ENCODE measurements around the gene CMTM7. TPM values are rescaled to one million over a fixed set of nuclear protein-coding genes. Genes with fewer than 3 reads are reported as not detected.
A peak's percentile ranks its signal among the peaks of the same experiment; 100 is the strongest.
"Not testable (repeated sequence)": the region's sequence is repeated elsewhere in the genome, so short reads cannot be mapped to it uniquely, and the experiment has no call there.

The CMTM7 gene
- total RNA-seq, 2 experiments from 2014 or later, result 45.9 to 62.6 TPM

DNA sequence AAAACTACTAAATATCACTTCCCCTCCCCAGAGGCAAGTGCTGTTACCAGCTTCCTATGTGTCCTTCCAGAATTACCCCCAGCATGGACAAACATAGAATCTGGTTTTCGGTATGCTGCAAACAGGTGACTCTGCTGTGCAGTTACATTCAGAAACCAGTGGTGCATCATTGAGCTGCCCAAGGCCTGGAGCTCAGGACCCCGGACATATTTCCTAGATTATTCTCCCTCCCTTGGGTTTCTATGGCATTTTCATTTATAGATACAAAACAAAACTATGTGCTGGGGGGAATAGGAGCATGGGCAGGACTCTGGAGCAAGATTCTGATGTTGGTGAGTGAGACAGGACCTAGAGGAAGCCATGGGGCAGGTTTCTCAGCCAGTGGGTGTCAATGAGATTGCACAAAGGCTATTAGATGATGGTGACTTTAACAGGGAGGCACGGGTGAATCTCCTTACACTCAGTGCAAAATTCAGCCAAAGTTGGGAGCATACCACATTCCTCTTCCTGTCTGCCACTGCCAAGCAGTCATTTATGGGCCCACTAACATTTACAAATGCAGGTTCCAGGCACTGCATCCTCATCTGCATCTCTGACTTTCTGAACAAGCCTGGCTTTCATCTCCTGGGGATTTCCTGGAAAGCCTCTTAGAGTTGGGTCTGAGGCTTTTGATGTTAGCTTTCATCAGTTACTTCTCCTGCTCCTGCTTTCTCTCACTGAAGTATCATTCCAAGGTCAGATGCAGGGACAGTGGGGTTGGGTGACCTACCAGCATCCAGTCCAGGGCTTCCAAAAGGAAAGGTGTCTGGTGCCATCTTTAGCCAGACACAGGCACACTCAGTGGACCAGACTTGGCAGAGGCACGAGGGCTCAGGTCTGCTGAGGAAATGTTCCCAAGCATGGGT lies 44.5 kb downstream of the CMTM7 start:
- POLR2A ChIA-PET, result no interaction called here
- Mint-ChIP-seq H3K4me1 (peaks cover 88% of the 10 kb centered on the region), H3K27me3 (no peaks in the 10 kb centered on the region), H3K27ac (peak overlapping the region; percentile 78), H3K9me3 (no peaks in the 10 kb centered on the region), H3K4me3 (peak overlapping the region; percentile 20), H3K36me3 (ENCODE audit: low read depth) (peaks cover 21% of the 10 kb centered on the region)
- no peak for DNase-seq
- CTCF ChIA-PET, result interaction anchor here (0.6 to 4.2 kb wide), 6 partner anchors 8 to 521 kb away, joined by 3 to 25 read pairs (median 4); no protein-coding TSS in a partner anchor

DNA sequence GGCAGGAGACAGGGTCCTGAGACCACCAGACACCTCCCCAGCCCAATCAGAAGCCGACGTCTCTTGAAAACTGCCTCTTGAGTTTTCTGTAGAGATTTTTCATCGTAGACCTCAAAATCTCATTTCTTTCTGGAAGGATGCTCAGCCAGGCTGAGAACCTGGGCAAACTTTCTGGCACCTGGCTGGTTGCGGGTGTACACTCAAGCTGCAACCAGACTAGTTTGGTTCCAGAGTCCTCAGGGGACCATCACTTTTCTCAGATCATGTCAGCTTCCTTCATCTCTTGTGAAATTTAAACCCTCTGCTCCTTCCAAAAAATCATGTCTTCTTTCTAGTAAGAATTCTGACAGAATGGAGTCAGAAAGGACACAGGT lies 45.1 kb downstream of the CMTM7 start:
- H3K27me3 Mint-ChIP-seq, result no peaks in the 10 kb centered on the region
- peak overlapping the region; percentile 78 for H3K27ac Mint-ChIP-seq
- POLR2A ChIA-PET, result no interaction called here
- H3K9me3 Mint-ChIP-seq, result no peaks in the 10 kb centered on the region
- H3K4me3 Mint-ChIP-seq, result no peak overlapping the region
- H3K4me1 Mint-ChIP-seq, result peaks cover 86% of the 10 kb centered on the region
- CTCF ChIA-PET, result interaction anchor here (0.6 to 4.2 kb wide), 5 partner anchors 9 to 521 kb away, joined by 3 to 25 read pairs (median 4); no protein-coding TSS in a partner anchor
- no peak for DNase-seq
- H3K36me3 Mint-ChIP-seq (ENCODE audit: low read depth), result peaks cover 19% of the 10 kb centered on the region

DNA sequence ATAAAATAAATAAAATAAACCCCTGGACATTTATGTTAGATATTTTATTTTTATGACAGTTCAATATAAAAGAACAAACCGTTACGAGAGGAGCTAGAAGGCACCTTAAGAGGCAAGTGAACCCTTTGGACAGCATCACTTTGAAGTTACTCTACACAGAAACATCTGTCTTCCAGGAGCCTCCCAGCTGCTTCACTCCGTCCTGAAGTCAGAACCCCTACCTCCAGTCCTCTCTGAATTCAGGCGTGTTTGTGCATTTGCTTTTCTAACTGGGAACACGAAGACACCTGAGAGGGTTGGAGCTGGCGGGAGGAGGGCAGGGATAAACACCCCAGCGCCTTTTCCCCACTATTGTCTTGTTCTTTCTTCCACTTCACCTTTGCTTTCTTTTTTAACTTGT lies 46.2 kb downstream of the CMTM7 start:
- Mint-ChIP-seq H3K27ac (peak overlapping the region; percentile 68), H3K4me3 (no peak overlapping the region), H3K4me1 (peaks cover 82% of the 10 kb centered on the region), H3K27me3 (no peaks in the 10 kb centered on the region), H3K9me3 (no peaks in the 10 kb centered on the region), H3K36me3 (ENCODE audit: low read depth) (peaks cover 21% of the 10 kb centered on the region)
- no peak for DNase-seq
- CTCF ChIA-PET, result interaction anchor here (0.9 to 4.4 kb wide), 5 partner anchors 9 to 34 kb away, joined by 3 to 25 read pairs (median 9); no protein-coding TSS in a partner anchor
- POLR2A ChIA-PET, result interaction anchor here (0.6 kb wide), 1 partner anchor 23 kb away, joined by 3 read pairs; no protein-coding TSS in a partner anchor

DNA sequence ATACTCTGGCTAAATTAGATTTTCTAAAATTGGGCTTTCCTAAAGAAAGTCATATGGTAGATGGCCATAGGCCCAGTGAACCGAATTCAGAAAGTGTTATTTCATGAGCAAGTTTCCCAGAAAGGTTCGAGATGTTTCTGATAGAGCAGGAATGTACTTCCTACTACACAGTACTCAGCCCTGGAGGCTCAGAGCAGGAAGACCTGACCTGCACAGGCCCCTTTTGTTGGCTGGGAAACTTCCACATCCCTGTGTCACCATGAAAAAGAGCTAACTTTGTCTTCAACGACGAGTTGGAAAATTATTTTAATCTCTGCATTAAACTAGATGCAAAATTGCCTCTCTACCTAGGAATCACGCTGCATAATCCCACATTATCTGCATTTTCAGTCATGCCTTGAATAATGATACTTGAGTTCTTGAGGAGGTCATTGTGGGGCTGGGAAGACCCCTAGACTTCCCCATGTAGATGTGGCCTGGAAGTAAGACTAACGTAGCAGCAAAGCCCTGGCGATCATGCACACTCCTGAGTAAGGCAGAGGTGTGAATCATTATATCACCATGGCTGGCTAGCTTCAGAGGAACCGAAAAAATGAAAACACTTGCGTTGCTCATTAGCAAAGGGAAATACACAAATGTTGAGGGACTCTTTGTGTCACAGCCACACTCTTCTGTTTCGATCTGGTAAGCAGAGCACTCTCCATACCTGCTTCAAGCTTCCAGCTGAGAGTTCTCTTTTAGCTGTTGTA lies 47.1 kb downstream of the CMTM7 start:
- peaks cover 81% of the 10 kb centered on the region for H3K4me1 Mint-ChIP-seq
- no peak overlapping the region for H3K4me3 Mint-ChIP-seq
- DNase-seq, result no peak
- H3K36me3 Mint-ChIP-seq (ENCODE audit: low read depth), result peaks cover 25% of the 10 kb centered on the region
- ChIA-PET POLR2A (no interaction called here), CTCF (interaction anchor here (1.0 to 4.4 kb wide), 9 partner anchors 9 to 29 kb away, joined by 3 to 25 read pairs (median 4); no protein-coding TSS in a partner anchor)
- H3K27me3 Mint-ChIP-seq, result no peaks in the 10 kb centered on the region
- no peaks in the 10 kb centered on the region for H3K9me3 Mint-ChIP-seq
- peak overlapping the region; percentile 68 for H3K27ac Mint-ChIP-seq

DNA sequence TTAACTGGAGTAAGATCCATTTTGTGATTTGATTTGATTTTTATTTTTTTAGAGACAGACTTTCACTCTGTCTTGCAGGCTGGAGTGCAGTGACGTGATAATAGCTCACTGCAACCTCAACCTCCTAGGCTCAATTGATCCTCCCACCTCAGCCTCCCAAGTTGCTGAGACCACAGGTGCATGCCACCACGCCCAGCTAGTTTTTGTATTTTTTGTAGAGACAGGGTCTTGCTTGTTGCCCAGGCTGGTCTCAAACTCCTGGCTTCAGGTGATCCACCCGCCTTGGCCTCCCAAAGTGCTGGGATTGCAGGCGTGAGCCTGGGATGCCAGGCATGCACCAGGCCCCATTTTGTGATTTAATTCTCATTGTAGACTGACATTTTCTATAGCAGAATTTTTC lies 47.8 kb downstream of the CMTM7 start:
- H3K36me3 Mint-ChIP-seq (ENCODE audit: low read depth), result peaks cover 29% of the 10 kb centered on the region
- POLR2A ChIA-PET, DNase-seq, H3K9me3 Mint-ChIP-seq, H3K4me3 Mint-ChIP-seq, H3K27me3 Mint-ChIP-seq: not testable (repeated sequence)
- H3K4me1 Mint-ChIP-seq, result peaks cover 84% of the 10 kb centered on the region
- CTCF ChIA-PET, result interaction anchor here (0.6 to 4.4 kb wide), 12 partner anchors 10 to 1016 kb away, joined by 3 to 25 read pairs (median 4); no protein-coding TSS in a partner anchor
- peak overlapping the region; percentile 68 for H3K27ac Mint-ChIP-seq

DNA sequence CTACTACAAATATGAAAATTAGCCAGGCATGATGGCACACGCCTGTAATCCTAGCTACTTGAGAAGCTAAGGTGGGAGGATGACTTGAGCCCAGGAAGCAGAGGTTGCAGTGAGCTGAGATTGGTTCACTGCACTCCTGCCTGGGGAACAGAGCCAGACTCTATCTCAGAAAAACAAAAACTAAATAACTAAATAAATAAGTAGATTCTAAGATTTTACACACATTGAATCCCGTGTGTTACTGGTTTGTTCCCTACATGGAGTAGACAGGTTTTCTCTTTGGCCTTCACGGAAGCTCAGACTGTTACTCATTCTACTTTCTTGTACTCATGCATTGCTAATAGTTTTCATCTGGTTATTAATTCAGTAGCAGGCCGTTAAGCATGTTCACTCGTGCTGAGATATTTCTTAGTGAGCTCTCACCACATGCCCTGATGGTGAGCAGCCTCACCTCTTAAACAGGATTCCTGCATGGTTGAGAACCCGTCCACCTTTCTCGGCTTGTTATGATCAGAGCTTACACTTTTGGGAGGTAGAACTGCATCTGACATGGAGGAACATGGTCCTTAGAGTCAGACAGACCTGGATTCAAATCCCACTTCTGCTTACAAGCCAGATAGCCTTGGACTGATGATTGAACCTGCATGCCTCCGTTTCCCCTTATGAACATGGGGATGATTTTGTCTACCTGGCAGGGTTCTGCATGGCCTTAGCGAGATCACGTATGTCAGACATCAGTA lies 49.1 kb downstream of the CMTM7 start:
- H3K9me3 Mint-ChIP-seq, result peaks cover 2% of the 10 kb centered on the region
- ChIA-PET POLR2A (no interaction called here), CTCF (interaction anchor here (0.7 to 4.4 kb wide), 10 partner anchors 9 to 851 kb away, joined by 3 to 21 read pairs (median 3); no protein-coding TSS in a partner anchor)
- no peaks in the 10 kb centered on the region for H3K27me3 Mint-ChIP-seq
- H3K4me3 Mint-ChIP-seq, result no peak overlapping the region
- no peak for DNase-seq
- peaks cover 39% of the 10 kb centered on the region for H3K36me3 Mint-ChIP-seq (ENCODE audit: low read depth)
- H3K27ac Mint-ChIP-seq, result no peak overlapping the region
- peaks cover 70% of the 10 kb centered on the region for H3K4me1 Mint-ChIP-seq

DNA sequence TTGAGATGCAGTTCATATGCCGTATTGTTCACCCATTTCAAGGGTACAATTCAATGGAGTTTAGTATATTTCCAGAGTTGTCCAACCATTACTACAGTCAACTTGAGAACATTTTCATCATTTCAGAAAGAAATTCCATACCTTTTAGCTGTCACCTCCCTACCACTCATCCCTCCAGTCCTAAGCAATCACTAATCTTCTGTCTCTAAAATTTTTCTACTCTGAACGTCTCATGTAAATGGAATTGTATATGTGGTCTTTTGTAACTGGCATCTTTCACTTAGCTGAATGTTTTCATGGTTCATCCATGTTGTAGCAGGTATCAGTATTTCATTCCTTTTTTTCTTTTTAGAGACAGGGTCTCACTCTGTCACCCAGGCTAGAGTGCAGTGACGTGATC lies 51.1 kb downstream of the CMTM7 start:
- Mint-ChIP-seq H3K27me3 (no peaks in the 10 kb centered on the region), H3K4me1 (peaks cover 71% of the 10 kb centered on the region), H3K4me3 (no peak overlapping the region), H3K36me3 (ENCODE audit: low read depth) (peaks cover 54% of the 10 kb centered on the region), H3K27ac (no peak overlapping the region), H3K9me3 (peaks cover 12% of the 10 kb centered on the region)
- no peak for DNase-seq
- ChIA-PET POLR2A (no interaction called here), CTCF (no interaction called here)

DNA sequence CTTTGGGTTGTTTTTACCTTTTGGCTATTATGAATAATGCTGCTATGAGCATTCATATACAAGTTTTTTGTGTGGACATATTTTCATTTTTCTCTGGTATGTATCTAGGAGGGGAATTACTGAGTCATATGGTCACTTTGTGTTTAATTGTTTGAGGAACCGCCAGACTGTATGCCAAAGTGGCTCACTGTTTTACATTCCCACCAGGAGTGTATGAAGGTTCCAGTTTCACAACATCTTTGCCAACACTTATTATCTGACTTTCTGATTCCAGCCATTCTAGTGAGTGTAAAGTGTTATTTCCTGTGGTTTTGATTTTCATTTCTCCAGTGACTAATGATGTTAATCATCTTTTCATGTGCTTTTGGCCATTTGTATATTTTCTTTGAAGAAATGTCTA lies 51.8 kb downstream of the CMTM7 start:
- no peak overlapping the region for H3K4me3 Mint-ChIP-seq
- H3K4me1 Mint-ChIP-seq, result peaks cover 70% of the 10 kb centered on the region
- no peaks in the 10 kb centered on the region for H3K27me3 Mint-ChIP-seq
- no peak for DNase-seq
- ChIA-PET POLR2A (no interaction called here), CTCF (interaction anchor here (1.3 kb wide), 1 partner anchor 24 kb away, joined by 3 read pairs; no protein-coding TSS in a partner anchor)
- peaks cover 56% of the 10 kb centered on the region for H3K36me3 Mint-ChIP-seq (ENCODE audit: low read depth)
- H3K9me3 Mint-ChIP-seq, result peaks cover 12% of the 10 kb centered on the region
- no peak overlapping the region for H3K27ac Mint-ChIP-seq

DNA sequence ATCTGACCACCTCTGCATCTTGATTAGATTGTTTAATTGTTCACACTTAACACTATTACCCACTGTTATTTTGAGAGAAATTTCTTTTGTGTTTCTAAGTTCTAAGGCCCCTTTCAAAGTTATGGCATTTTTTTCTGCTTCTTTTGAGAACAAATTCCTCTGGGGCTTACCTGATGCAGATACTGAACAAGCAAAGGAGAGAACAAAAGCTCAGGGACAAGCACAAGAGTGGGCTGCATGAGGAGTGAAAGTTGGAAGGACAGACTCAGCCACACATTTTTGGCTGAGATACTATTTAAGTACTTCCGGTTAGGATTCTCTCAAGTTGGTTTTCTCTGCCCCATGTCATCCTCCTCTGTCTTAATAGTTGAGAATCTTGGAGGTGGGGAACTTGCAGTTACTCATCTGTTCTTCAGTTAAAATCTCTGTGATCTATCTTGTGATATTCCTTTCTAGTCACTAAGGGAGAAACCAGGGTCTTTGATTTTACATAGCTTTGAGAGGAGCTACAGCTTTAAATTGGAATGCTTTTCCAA lies 56.3 kb downstream of the CMTM7 start:
- H3K4me1 Mint-ChIP-seq, result peaks cover 42% of the 10 kb centered on the region
- H3K27ac Mint-ChIP-seq, result peak overlapping the region; percentile 21

DNA sequence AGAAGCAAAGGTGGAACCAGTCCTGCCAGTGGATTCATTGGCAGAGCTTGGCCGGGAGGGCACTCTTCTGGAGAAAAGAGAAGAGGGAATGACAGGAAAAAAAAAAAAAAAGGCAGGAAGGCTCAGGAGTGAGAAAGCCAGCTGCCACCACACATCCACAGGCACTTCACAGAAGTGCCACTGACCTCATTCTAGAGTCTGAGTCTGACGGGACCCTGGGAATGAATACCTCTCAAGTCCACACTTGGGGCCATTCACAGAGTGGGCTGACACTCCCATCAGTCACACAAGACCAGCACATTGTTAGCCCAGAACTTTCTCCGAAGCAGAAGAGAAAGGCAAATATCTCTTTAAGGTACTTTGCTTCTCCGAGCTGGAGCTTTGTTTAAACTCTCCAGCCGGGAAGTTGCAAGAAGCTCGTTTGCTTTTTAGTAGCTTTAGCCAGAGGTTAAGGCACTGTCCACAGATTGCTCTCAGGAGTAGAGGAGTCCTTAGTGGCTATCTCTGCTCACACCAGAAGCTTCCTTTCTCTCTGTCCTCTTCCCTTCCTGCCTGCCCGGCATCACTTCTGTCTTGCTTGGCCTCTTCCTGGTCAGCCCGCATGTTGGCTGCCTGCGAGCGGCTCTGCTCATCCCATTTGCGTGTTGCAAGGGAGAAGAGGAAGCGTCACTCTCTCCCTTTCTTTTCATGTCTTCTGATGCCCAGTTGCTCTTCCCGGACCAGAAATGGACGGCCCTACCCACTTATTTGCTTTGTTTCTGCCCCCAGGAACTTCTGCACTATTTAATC lies 57.2 kb downstream of the CMTM7 start:
- no peak for DNase-seq
- ChIA-PET CTCF (interaction anchor here (1.0 to 3.7 kb wide), 5 partner anchors 9 to 19 kb away, joined by 5 to 21 read pairs (median 7); no protein-coding TSS in a partner anchor), POLR2A (no interaction called here)
- peaks cover 35% of the 10 kb centered on the region for H3K4me1 Mint-ChIP-seq
- H3K4me3 Mint-ChIP-seq, result no peak overlapping the region
- peaks cover 12% of the 10 kb centered on the region for H3K9me3 Mint-ChIP-seq
- peak overlapping the region; percentile 71 for H3K27ac Mint-ChIP-seq
- no peaks in the 10 kb centered on the region for H3K27me3 Mint-ChIP-seq
- peaks cover 59% of the 10 kb centered on the region for H3K36me3 Mint-ChIP-seq (ENCODE audit: low read depth)

More for the DNA sequence above, 56.3 kb downstream of the CMTM7 start:
- POLR2A ChIA-PET, result no interaction called here
- Mint-ChIP-seq H3K27me3 (no peaks in the 10 kb centered on the region), H3K4me3 (no peak overlapping the region), H3K9me3 (peaks cover 12% of the 10 kb centered on the region), H3K36me3 (ENCODE audit: low read depth) (peaks cover 61% of the 10 kb centered on the region)
- CTCF ChIA-PET, result interaction anchor here (1.0 to 1.8 kb wide), 3 partner anchors 12 to 20 kb away, joined by 5 to 7 read pairs (median 7); no protein-coding TSS in a partner anchor
- DNase-seq, result no peak

DNA sequence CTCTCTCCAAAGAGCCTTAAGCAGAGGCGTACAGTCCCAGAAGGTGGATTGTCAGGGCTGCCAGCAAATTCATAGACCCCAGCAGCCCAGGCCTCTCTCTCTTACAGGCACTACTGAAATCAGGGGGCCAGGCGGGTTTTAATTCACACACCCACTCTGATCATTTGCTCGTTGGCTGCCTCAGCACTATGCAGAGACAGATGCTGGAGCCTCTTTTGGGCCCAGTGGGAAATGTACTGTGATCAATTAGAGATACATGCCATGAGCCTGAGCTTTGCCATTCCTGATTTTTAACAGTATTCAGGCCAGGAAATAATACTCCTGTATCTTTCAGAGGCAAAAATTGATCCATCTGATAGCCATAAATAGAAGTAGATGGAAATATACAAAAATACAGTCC lies 58.0 kb downstream of the CMTM7 start:
- DNase-seq, result no peak
- CTCF ChIA-PET, result interaction anchor here (1.4 to 3.7 kb wide), 4 partner anchors 9 to 17 kb away, joined by 7 to 21 read pairs (median 8); no protein-coding TSS in a partner anchor
- Mint-ChIP-seq H3K27ac (peak overlapping the region; percentile 71), H3K9me3 (peaks cover 12% of the 10 kb centered on the region), H3K4me1 (peaks cover 36% of the 10 kb centered on the region), H3K27me3 (no peaks in the 10 kb centered on the region), H3K4me3 (no peak overlapping the region), H3K36me3 (ENCODE audit: low read depth) (peaks cover 57% of the 10 kb centered on the region)
- POLR2A ChIA-PET, result no interaction called here
